RWPE1 (cell line): ENCODE measurements around the gene MAGEB4.

Experiments
- CTCF ChIA-PET: fragments of 350-600 bp; sonication (Branson Sonifier 250); formaldehyde crosslinking; extraction: SDS; loops from one replicate; lab custom pipeline; 2021; lab: Yijun Ruan, JAX
- POLR2A ChIA-PET: fragments of 400-600 bp; formaldehyde crosslinking; extraction: SDS; loops from one replicate; lab custom pipeline; 2020; ENCODE audit warnings: antibody characterized with exemption; ENCODE audit not compliant: low non-redundant PET; lab: Yijun Ruan, JAX
- DNase-seq: peaks from one replicate; pipeline ENCODE4 v3.0.0; 2012; ENCODE audit warnings: low spot score
- H3K27ac ChIP-seq: fragments of 450-650 bp; 2 replicates; pipeline ENCODE4 v1.5.1; 2017
- TF ChIP-seq, protein P1 (sequence below): fragments of 450-650 bp; conservative IDR thresholded peaks from 2 replicates; pipeline ENCODE4 v1.5.1; 2017; ENCODE audit warnings: low read depth, mild to moderate bottlenecking

MAGEB4 gene

GRCh38 chrX:30275498-30275897, 33.7 kb downstream of the MAGEB4 start:
- CTCF ChIA-PET = no interaction called here
- POLR2A ChIA-PET = no interaction called here
- TF ChIP-seq, protein P1, sequence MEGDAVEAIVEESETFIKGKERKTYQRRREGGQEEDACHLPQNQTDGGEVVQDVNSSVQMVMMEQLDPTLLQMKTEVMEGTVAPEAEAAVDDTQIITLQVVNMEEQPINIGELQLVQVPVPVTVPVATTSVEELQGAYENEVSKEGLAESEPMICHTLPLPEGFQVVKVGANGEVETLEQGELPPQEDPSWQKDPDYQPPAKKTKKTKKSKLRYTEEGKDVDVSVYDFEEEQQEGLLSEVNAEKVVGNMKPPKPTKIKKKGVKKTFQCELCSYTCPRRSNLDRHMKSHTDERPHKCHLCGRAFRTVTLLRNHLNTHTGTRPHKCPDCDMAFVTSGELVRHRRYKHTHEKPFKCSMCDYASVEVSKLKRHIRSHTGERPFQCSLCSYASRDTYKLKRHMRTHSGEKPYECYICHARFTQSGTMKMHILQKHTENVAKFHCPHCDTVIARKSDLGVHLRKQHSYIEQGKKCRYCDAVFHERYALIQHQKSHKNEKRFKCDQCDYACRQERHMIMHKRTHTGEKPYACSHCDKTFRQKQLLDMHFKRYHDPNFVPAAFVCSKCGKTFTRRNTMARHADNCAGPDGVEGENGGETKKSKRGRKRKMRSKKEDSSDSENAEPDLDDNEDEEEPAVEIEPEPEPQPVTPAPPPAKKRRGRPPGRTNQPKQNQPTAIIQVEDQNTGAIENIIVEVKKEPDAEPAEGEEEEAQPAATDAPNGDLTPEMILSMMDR = peak; percentile 24
- DNase-seq = peak; percentile 3
- H3K27ac ChIP-seq = no peak overlapping the region

- ChIA-PET POLR2A (no interaction called here), CTCF (interaction anchor here (0.7 kb wide), 1 partner anchor 248 kb away, joined by 4 read pairs; no protein-coding TSS in a partner anchor)
- no peak for DNase-seq
Observed at GRCh38 chrX:30278365-30278764, 36.6 kb downstream of the MAGEB4 start.

GRCh38 chrX:30280428-30280827, 38.6 kb downstream of the MAGEB4 start:
- POLR2A ChIA-PET = no interaction called here
- no peak overlapping the region for H3K27ac ChIP-seq
- TF ChIP-seq, protein P1 = no peak
- CTCF ChIA-PET = interaction anchor here (0.6 kb wide), 1 partner anchor 48 kb away, joined by 4 read pairs; no protein-coding TSS in a partner anchor
- DNase-seq = no peak

More at GRCh38 chrX:30278365-30278764, 36.6 kb downstream of the MAGEB4 start:
- no peak overlapping the region for H3K27ac ChIP-seq
- TF ChIP-seq, protein P1 = no peak

DNA sequence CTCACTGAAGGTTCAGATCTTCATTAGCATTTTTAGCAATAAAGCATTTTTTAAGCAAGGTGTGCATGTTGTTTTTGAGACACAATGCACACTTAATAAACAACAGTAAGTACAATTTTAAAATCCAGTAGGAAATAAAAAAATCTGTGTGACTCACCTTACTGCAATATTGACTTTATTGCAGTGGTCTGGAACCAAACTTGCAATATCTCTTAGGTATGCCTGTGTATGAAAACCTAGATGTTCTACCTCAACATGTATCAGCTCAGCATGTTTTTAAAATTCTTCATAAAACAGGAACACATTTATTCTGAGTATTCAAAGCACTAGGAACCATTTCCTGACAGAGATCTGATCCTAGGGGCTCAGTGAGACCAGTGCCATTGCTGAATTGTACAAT, 40.7 kb downstream of the MAGEB4 start:
- POLR2A ChIA-PET = no interaction called here
- TF ChIP-seq, protein P1 = no peak
- CTCF ChIA-PET = no interaction called here
- DNase-seq = no peak
- no peak overlapping the region for H3K27ac ChIP-seq

GRCh38 chrX:30283456-30284200, 41.8 kb downstream of the MAGEB4 start:
- H3K27ac ChIP-seq = no peak overlapping the region
- DNase-seq = peak; percentile 65
- CTCF ChIA-PET = interaction anchor here (0.5 kb wide), 1 partner anchor 238 kb away, joined by 3 read pairs; no protein-coding TSS in a partner anchor
- TF ChIP-seq, protein P1 = no peak
- POLR2A ChIA-PET = no interaction called here
